CD4-positive, alpha-beta T cell treated with Interleukin-17A for 4 hours (primary cell): ENCODE data around the gene FOXE3.

Experiments used
- DNase-seq: peaks from one replicate; pipeline ENCODE4 v3.0.0-alpha.2; 2020; ENCODE audit warnings: mixed read lengths

FOXE3 gene

DNA sequence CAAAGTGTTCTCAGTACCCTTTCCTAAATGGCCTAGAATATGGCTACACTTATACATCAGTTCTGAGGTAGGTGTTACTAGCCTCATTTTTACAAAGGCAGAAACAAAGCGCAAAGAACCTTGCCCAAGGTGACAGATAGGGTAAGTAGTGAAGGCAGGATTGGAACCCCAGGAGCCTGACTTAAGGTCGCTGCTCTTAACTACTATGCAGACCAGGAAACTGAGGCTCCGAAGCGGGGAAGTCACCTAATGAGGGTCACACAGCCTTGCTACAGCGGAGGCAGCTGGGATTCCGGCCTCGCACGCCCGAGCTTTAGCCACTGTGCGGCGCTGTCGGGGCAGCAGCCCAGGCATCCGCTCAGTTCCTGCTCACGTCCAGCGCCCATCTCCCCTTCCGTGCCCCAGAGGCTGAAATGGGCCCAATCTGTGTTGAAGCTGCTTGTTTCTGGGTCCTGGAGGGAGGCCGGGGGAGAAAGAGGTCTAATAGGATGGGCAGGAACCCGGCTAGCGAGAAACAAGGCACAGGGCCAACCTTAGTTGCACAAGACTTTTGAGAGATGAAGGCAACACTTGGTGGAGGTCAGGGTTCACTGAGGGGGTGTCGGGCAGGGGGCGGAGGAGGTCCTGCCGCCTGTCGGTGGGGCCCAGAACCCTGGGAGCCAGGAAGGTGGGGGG, 20.4 kb downstream of the FOXE3 start:
- DNase-seq, result peak; percentile 80

DNA sequence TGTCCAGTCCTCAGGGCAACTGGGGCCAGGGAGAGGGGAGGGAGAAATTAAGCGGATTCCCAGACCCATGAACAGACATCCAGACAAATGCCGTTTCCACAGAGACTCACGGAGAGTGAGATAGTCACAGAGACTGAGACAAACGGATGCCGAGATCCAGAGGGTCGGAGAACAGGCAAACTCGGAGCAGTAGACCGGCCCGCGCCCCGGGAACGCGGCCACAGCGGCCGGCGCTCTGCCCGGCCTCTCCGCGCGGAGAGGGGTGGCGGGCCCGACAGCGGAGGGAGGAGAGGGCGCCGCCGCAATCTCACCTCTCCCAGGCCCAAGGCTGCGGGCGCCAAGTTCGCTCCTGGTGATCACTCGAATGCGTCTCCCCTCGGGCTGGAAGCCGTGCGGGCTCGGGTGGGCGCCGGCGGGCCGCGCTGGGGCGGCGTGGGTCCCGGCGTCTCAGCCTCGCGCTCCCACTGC, 20.9 kb downstream of the FOXE3 start:
- no peak for DNase-seq

DNA sequence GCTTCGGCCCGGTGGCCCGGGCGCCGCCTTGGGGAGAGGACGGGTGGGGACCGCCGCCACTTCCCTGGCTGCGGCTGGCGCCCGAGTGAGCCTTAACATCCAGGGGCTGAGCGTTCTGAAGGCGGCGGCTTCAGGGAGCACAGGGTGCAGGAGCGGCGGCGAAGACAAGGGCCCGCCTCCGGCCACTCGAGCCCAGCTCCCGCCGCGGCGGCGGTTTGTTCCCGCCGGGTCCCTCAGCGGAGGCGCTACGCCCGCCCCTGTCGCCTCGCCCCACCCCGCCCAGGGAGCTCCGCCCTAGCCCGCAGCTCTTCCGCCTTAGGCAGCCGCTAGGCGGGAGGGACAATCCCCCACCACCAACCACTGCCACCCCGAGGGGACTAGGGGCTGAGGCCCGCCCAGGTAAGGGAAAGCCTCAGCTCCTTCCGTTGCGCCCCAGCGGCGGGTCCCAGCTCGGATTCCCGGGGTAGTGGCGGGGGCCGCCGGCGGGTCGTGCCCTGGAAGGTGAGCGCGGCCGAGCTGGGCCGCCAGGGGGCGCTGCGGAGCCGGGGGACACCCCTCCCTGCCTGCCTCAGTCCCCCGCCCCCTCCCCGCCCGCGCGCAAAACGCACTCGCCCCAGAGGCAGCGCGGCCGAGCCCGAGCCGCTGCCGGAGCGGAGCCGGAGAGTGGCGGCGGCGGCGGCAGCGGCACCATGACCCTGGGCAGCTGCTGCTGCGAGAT, 21.5 kb downstream of the FOXE3 start, which contains the start of gene FOXD2:
FOXD2 (plus strand) TSS at position 598 of the 718 bp plus-strand sequence; CDS start at position 690, 92 bp downstream.
- peak; percentile 96 for DNase-seq

DNA sequence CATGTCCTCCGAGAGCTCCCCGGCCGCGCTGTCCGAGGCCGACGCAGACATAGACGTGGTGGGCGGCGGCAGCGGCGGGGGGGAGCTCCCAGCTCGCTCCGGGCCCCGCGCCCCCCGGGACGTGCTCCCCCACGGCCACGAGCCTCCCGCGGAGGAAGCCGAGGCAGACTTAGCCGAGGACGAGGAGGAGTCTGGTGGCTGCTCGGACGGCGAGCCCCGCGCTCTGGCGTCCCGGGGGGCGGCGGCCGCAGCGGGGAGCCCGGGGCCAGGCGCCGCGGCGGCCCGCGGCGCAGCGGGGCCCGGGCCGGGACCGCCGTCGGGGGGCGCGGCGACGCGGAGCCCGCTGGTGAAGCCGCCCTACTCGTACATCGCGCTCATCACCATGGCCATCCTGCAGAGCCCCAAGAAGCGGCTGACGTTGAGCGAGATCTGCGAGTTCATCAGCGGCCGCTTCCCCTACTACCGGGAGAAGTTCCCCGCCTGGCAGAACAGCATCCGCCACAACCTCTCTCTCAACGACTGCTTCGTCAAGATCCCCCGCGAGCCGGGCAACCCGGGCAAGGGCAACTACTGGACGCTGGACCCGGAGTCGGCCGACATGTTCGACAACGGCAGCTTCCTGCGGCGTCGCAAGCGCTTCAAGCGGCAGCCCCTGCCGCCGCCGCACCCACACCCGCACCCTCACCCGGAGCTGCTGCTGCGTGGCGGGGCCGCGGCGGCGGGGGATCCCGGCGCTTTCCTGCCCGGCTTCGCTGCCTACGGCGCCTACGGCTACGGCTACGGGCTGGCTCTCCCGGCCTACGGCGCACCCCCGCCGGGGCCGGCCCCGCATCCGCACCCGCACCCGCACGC, 22.3 kb downstream of the FOXE3 start:
- peak; percentile 52 for DNase-seq

DNA sequence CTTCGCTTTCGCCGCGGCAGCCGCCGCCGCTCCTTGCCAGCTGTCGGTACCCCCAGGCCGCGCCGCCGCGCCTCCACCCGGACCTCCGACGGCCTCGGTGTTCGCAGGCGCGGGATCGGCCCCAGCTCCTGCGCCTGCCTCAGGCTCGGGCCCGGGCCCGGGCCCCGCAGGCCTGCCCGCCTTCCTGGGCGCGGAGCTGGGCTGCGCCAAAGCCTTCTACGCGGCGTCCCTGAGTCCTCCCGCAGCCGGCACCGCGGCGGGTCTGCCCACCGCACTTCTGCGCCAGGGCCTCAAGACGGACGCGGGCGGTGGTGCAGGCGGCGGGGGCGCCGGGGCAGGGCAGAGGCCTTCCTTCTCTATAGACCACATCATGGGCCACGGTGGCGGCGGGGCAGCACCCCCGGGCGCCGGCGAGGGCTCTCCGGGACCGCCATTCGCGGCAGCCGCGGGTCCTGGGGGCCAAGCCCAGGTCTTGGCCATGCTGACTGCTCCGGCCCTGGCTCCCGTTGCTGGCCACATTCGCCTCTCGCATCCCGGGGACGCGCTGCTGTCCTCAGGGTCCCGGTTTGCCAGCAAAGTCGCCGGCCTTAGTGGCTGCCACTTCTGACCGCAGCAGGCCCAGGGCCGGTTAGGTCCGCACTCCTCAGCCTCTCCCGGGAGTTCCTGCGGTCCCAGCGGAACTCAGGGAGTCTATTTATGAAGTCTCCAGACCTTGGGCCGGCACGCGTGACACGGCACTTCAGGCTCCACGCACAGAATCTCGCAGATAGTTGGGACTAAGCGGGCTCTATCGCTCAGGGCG, 23.1 kb downstream of the FOXE3 start:
- no peak for DNase-seq

DNA sequence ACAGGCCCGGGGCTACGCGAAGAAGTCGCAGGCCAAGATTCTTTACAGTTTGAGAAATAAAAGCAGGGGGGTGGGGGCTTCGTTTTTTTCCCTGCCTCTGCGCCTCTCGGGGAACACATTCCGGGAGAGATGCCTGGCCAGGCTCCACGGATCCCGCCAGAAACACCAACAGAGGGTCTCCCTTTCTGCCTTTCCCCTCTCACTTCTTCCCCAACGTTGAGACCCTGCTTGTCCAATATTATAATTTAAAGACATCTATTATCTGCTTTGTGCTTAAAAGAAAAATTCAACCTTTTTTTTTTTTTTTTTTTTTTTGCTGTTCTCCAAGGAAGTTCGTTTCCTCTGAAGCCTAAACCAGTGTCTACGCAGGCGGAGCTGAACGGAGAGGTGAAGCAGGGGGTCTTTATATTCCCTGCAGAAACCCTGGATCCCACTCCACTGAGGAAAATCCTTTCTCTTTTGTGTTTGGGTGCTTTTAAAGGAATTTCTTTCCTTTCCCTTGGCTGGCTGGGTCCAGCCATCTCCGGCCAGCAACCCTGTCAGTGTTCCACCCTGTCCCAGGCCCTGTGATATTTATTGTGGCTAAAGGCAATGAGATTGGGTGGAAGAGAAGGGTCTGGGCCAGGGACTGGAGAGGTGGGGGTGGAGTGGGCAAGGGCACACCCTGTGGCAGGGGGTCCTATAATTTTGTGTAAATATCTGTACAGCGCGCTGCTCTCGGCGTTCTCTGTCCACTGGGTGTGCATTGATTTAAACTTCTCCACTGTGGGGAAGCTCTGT, 23.9 kb downstream of the FOXE3 start:
- DNase-seq, result no peak

DNA sequence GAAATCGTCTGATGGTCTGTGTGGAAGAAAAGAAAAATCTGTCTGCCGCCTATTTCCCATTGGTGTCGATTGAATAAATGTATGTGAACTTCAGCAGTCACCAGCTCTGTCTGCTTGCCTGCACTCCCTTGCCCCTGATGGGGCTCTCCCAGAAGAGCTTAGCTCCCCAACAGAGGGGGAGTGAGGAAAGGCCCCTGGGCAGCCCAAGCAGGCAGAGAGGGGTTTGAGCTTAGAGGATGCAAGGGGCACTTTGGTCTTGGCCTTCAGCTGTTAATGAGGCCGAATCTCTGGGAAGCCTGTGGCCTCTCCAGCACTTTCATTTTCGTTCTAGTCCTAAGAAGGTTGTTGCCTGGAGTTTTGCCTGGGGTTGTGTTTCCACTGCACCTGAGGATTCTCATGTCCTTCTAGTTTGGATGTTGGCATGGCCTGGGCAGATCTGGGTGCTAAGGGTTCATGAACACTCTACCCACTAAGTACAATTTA, 24.6 kb downstream of the FOXE3 start:
- DNase-seq, result no peak

DNA sequence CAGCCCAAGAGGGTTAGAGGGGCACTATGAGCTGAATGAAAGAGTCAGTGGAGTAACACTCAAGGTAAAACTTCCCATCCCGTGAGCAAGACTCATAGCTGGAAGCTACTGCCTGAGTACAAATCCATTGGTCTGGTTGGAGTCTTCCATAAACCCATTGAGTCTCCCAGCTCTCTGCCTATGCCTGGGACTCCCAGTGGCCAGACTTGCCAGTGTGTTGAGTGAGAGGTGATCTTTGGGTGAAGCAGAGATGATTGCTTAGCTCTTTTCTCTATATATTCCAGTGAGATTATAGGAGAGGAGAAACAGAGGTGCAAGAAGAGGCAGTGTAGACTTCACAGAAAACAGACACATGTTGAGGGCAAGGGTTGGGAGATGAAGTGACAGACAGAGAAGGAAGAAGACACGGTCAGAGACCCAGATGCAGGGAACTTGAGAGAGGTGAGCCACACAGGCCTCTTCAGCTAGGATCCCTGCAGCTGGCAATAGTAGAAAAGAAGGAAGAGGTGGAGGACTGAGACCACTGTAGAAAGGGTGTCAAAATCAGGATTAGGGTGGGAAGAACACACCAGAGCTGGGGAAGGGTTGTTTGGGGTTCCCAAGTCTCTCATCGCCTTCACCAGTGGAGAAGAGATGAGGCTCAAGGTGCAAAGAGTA, 25.5 kb downstream of the FOXE3 start:
- no peak for DNase-seq

DNA sequence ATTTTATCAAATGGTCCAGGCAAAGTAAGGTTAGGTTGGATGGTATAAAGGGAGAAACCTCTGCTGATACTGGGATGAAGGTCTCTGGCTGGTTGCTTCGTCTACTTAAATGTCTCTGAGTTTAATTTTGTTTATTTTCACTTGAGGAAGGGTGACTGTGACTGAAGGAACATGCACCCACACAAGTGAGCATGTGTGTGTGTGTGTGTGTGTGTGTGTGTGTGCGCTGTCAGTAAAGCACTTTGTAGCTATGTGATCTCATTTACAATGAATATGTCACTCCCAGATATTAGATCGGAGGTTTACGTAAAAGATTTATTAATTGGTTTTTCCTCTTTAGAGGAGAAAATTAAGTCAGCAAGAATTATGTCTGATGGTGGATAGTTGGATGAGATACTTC, 26.1 kb downstream of the FOXE3 start:
- DNase-seq, result no peak

DNA sequence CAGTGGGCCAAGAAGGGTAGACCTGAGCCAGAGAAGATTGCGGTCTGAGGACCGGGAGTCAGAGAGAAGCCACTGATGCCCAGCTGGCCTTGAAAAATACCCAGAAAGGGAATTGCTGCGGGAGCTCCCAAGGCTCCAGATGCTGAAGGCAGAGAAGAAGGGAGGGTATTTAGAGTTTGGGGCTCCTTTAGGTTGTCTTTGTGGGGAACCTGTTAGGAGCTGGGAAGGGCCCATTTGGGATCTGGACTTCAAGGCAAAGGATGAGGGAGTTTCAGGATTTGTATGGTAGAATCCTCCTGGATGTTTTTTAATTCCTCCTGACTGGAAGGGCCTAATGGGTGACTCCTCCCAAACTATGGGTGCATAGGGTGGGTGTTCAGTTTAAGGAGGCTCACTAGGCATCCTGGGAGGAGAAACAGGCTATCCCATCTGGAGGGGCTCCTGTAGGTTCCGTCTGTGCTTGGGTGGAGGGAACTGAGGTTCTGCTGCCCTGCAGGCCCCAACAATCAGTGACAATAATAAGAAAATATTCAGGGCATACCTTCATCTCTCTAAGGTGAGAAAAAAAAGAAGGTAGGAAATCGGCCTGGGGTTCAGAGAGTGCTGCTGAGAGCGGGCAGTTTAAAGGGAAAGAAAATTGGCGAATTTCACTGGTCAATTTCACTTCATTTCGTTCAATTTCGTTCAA, 26.9 kb downstream of the FOXE3 start:
- DNase-seq, result no peak

DNA sequence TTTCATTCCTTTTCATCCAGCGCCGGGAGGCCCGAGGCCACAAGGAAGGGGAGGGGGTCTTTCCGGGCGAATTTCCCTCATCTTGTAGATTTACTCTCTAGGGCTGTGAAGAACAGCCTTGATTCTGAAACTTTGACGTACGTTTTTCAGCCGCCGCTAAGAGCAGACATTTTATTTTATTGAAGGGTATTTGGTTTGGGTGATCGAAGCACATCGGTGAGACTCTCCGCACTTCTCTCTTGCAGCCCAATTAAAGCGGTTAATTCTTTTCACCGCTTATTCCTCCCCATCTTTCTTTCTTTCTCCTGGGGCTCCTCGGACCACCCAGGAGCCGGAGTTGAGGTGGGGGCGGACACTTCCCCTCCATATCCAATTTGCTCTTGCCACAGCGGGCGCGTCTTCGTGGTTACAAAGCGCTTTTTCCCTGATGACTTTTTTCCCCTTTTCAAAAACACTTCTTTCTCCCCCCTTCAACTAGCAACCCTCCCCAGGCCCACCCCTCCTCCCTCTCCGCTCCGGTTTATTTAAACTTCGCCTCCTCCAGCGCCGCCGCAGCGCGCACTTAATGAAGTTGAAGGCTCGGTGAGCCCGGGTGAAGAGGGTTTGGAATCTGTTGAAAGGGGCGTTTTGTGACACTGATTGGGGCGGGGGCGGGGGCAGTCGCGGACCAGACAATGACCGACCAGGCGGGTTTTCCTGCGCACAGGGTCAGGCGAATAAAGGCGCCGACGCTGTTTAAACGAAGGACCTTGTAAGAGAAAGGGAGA, 27.6 kb downstream of the FOXE3 start:
- no peak for DNase-seq

DNA sequence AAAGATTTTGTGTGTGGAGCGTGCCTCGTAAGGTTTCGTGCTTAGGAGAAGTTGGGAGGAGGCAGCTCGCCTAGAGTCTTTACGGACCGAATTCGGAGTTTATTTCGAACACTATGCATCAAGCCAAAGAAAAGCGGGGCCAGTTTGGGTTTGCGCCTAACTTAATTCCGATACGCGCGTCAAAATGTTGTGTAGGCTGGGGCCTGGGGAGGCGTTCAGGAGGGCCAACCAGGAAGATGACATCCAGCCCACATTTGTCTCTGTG, 28.1 kb downstream of the FOXE3 start:
- DNase-seq, result no peak

DNA sequence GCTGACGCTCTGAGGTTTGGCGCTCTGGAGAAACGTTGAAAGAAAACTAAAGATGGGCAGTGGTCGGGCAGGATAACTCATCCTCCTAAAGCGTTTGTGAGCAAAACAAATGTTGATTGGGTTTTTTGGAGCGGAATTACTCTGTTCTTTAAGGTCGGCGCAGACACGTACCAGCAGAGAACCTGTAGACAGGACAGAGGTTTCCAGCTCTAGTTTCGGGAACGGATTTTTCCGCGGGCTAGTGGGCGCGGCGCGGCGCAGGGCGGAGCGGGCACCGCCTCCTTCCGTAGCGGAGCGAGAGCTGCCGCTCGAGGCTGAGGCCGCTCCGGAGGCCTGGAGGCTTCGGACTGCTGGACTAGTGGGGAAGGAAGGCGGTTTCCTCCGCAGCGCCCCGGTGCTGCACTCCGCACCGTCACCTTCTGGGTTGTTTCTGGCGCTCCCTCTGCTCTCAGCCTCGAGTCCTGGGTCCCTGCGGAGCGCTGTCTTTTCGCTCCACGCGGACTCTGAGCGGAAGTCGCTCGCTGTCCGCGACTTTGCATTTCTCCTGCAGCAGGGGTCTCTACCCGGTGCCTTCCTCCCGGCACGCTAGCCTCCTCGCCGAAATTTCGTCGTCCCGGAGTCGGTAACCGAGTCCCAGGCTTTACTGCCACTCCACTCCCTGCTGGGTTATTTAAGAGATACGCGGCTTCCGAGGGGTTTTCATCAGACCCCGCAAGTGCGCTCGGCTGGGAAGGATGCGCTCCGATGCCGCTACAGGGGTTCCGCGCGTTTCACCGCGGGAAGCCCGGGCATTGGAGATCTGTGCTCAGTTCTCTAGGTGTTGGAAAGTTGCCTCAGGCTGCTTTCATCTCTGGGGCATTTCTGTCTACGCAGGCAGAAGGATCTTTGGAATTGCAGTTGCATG, 28.7 kb downstream of the FOXE3 start:
- peak; percentile 34 for DNase-seq

DNA sequence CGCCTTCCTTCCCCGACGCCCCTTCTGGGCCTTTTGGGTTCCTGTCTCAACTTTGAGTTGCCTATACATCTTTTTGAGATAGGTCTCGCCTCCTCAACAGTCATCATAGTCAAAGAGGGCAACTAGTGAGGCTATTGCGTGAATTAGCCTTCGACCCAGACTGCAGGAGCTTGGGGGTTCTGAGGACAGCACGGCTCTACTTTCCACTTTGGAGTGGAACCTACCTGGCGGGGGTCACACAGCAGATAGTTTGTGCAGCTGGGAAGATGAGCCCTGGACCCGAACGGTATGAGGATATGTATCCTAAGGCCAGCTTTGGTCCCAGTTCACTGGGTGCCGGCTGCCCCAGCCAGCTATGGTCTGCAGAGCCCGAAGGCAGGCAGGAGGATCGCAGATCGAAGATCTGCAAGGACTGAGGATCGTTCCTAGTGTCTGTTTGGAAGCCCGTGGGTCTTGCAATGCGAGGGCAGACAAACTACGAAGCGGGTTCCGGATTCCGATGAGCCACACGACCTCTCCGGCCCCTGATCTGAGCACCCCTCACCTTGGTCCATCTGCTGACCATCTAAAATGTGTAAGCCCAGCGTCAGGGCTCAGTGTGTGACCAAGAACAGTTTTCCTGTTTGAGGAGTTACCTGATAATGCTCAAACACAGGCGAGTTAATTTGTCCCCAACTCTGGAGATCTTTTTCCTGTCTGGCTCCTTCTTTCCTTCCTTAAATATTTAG, 29.9 kb downstream of the FOXE3 start:
- DNase-seq, result no peak

DNA sequence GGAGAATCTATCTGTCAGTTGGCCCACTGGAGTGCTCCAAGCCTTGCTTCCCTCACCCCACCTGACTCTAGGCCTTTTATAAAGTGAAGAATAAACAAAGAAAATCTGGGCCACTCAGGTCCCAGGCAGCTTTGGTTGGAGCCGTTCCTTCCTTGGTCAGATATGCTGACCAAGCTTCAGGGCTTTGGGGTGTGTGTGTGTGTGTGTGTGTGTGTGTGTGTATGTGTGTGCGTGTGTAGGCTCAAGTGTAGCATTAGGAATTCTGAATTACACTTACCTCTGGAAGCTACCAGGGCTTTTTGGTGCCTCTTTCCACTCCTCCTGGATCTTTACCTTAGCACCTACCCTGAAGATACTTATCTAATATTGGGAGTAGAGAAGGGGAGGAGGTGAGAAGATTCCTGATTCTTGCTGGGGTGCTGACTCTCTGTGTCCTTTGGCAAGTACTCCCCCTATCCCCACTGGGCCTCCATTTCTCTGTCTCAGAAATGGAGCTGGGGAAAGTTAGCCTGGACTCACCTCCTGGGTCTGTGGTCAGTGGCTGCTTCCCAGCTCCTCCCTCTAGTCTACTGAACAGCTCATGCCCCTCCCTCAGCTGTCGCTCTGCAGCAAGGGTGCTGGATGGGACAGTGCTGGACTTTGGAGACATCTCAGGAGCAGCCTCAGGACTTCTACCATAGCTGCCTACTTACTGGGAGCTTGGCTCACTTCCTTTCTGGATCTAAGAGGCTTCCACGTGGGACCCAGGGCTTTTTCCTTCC, 32.6 kb downstream of the FOXE3 start:
- DNase-seq, result no peak

DNA sequence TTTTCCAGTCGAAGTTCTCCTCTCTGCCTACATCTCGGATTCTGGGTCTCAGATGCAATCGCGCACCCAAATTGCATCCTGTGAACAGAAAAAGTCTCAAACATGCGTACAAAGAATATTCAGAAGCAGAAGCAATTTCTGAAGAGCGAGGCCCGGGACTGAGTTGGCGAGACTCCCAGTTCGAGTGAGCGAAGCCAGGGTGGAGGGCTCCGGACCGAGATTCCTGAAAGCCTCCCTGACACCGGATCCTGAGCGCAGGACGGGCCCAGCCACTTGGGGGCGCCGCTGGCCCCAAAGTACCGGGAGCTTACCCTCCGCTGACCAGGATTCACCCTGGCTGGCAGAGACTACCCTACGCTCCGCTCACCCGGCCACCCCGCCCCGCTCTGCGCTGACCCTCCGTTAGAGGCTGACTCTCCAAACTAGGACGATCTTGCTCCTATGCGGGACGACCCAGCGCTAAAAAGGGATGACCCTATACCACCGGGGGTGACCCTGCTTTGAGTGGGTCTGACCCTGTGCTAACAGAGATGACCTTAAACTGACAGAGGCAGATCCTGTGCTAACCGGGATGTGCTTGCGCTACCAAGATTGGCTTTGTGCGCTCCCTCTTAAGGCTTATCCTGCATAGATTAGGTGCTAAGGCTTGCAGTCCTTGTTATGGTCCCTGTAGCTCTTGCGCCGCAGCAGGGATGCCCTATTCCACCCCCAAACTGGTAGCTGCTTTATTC, 33.9 kb downstream of the FOXE3 start:
- no peak for DNase-seq

DNA sequence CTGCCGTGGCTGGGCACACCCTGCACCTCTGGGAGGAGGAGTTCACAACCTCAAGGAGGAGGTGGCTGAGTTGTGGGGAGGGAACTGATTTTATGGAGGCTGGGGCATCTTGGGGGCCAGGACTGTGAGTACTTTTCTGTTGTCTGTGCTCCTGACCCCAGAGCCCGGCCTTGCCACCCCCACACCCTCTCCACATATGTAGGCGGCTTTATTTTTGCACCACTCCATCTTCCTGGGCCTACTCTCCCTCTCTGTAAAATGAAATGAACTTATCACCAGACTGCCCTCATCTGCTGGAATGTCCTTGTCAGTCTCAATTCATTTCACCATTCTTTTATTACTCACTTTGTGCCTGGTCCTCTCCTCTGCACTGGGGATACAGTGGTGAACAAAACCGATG, 34.5 kb downstream of the FOXE3 start:
- DNase-seq, result no peak
